Measurements from ENCODE around the gene MED28.
A peak's percentile ranks its signal among the peaks of the same experiment; 100 is the strongest.
"Not testable (repeated sequence)": the region's sequence is repeated elsewhere in the genome, so short reads cannot be mapped to it uniquely, and the experiment has no call there.

The MED28 gene, protein sequence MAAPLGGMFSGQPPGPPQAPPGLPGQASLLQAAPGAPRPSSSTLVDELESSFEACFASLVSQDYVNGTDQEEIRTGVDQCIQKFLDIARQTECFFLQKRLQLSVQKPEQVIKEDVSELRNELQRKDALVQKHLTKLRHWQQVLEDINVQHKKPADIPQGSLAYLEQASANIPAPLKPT

DNA sequence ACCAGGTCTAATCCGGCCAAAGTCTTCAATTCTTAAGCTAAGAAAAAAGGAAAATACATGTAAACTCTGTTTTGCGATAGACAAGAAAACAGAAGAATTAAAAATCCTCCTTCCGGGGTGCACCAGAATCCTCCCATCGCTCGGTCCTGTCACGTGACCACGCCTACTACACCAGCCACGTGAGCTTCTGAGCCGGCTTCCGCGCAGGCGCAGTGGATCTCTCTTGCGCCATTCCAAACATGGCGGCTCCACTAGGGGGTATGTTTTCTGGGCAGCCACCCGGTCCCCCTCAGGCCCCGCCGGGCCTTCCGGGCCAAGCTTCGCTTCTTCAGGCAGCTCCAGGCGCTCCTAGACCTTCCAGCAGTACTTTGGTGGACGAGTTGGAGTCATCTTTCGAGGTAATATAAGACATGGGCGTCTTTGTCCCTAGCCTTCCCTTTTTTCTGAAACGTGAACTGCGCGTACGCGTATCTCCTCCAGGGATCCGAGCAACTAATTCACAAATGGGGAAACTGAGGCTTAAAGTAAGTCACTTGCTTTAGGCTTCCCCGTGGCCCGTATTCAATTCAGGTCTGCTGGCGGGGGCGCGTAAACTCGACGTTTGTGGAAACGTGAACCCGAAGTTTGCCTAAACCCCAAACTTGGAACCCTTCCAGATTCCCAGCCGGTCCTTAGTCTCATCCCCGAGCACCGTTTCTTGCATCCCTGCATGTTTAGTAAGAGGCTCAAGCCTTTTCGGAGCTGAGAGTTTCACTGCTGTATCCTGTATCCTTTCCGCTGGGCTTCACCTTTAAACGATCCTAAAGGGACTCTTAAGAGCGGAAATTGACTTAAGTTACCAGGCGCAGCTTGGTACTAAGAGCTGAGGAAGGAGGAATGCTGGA lies at the start of gene MED28:
Gene MED28 (plus strand): TSS at position 226 of the 884 bp plus-strand sequence. CDS start 14 bp downstream, at position 240.
- DNase-seq: peak; percentile 95 to 97

DNA sequence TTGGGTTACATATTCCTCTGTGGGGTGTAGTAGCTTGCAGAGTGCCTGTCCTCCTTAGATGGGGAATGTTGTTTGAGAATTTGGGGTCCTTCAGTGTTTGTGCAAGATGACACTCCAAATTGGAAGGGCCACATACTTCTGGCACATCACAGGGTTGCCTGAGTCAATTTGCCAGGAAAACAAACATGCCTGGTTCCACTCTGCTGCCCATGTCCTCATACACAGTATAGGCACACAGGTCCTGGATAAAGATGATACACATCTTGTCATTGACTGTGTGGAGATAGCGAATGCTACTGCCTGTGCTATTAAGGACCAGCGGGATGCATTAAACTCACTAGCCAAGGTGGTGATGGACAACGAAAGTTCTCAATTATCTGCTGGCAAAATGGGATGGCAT lies 48.6 kb upstream of the MED28 start:
- DNase-seq: no peak

DNA sequence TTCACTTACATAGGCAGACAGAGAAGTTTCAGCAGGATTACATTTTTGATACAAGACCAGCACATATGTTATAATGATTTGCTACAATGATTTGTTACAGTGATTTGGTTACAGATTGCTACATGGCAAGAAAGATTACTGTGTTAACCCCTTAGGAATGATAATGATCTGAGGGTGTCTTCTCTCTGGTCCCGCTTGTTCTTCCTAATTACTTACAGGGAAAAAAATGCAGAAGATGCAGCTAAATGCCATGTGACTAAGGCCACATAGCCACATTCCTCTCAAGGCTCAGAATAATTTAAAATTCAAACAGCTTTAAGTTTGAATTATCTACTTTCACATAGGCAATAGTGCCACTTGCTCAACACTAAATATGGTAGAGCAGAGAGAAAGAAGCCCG lies 47.2 kb upstream of the MED28 start:
- no peak for DNase-seq

DNA sequence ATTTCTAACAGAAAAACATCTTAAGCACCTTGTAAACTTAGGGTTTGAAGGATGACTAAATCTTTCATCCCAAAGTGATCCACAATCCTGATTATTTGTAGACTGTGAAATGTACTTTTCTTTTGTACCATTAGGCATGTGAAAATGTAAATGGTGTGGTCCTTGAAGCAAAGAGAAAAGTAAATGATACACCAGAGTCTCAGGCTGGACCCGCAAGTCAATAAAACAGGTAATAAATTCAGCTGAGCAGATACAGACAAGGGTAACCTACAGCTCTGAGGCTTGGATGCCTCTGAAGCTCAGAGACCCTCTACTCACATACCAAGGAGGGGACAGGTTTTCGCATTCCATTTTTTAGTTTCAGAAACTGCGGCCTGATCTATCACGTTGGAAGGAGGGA lies 40.2 kb upstream of the MED28 start:
- no peak for DNase-seq

DNA sequence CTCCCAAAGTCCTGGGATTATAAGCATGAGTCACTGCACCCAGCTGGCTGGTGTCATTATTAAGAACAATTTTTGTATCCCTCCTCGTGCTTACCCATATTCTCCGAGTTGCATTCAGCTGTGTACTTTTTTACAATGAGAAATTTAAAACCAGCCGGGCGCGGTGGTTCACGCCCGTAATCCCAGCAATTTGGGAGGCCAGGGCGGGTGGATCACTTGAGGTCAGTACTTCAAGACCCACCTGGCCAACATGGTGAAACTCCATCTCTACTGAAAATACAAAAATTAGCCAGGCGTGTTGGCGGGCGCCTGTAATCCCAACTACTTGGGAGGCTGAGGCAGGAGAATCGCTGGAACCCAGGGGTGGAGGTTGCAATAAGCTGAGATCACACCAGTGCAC lies 39.3 kb upstream of the MED28 start:
- DNase-seq: not testable (repeated sequence)

DNA sequence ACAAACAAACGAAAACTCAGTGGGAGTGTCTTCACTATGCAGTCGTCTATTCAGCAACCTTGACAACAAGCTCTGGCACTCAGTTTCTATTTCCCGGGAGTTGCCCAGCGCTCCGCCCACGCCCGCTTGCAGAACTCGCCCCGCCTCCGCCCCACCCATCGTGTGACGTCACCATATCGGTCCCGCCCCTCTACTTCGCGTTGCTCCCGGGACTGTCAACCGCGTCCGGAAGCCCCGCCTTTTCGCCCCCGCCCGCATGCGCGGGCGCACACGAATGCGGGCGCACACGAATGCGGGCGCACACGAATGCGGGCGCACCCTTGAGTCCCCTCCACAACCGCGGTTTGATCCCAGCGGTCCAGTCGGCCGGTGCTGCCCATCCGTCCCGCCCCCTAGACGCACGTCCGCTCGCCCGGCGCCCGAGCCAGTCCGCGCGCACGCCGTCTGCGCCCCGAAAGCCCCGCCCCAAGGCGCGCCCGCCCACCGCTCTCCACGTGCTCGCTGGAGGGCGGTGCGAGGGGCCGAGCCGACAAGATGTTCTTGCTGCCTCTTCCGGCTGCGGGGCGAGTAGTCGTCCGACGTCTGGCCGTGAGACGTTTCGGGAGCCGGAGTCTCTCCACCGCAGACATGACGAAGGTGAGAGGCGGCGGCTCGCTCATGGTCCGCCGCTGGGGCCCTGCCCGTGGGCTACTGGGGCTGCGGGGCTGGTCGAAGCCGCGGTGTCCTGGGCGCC lies 37.3 kb upstream of the MED28 start, which contains the start of gene LAP3:
Gene LAP3 (plus strand): TSS at position 267 of the 733 bp plus-strand sequence. CDS start 268 bp downstream, at position 535.
- DNase-seq: peak; percentile 99

DNA sequence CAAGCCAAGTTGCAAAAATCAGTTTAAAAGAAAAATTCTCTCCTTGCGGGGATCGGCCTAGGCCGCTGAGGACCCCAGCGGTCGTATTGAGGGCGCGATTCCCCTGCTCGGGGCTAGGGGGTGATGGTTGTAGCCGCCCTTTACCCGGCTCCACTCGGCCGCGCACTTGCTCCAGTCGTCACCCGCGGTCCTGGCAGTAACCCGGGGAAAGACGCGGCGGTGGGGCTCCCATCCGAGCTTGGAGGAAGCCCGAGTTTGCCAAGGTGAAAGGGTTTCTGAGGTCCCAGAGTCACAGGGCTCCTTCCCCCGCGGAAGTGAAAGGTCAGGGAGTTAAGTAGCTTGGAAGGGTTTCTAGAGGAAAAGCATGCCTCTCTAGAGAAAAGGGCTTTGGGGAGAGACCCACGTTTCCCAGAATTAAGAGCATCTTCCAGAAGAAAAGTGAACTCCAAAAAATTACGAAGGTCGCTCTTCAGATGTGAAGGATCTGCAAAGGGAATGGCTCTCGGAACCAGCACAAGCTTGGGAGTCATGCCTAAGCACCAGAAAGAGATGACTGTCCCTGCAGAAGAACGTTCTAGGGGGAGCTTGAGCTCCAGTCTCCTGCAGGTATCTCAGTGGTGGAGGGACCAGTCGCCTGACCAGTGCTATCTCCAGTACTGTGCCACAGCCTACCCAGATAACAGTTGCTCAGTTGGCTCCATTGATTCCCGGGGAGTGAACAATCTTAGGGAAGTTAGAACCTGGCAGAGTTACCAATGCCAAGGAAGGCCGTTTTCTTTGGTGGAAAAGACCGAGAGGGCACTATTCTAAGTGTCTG lies 36.6 kb upstream of the MED28 start:
- peak; percentile 44 to 54 for DNase-seq

DNA sequence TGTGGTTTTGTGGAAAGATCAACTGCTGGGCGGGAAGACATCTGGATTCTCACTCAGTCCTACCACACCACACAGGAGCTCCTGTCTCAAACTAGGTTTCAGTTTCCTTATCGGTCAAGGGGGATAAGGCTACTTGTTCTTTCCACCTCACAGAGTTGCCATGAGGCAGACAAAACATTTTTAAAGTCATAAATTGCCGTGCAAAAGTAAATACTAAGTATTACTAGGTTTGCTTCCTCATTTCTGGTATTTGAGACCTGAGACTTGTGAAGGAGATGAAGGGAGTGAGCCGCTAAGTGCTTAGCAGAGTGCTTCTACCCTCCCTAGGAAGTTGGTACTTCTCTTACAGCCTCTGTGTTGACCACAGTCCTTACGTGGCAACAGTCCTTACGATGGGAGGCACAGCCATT lies 36.0 kb upstream of the MED28 start:
- no peak for DNase-seq

DNA sequence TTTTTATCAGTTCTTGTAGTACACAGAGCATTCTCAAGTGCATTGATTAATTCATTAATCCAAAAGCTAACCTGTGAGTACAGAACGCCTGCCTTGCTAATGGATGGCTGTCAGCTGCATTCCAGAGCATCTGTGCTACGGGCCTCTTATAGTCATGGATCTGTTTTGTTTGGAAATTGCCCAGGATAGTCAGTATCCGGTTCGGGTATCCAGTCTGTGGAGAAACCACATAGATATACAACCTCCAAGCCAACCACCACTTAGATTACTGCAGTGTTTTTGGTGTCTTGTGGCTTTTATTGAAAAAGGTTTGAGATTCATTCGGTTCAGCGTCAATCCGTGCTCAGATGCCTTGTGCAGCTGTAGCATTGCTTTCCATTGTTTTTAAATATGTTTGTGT lies 33.5 kb upstream of the MED28 start:
- DNase-seq: no peak

DNA sequence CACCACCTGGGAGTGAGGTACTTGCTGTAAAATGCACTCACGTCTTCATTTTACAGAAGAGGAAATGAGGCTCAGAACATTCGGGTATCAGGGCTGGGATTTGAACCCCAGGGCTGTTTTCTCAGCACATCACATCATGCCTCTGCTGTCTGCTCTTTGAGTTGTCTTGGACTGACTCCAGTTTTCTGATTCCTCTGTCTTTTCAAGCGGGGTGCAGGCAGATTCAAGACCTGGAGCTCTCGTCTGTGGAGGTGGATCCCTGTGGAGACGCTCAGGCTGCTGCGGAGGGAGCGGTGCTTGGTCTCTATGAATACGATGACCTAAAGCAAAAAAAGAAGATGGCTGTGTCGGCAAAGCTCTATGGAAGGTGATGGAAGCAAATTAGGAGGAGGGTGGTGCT lies 31.2 kb upstream of the MED28 start:
- no peak for DNase-seq

DNA sequence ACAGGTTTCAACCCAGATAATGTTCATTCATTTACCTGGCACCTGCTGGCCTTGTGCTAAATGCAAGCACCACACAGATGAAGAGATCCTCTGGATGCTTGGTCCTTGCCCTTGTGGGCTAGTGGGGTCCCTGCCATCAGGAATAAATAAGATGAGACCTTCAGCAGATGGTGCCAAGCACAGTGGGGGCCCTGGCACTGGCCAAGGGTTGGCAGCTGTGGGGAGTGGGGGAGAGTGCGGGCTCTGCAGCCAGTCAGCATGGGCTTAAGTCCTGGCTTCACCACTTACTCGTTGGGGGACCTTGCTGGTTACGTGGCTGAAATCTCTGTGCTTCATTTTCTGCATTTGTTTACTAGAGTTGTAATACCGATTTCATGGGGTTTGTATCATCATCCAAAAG lies 30.5 kb upstream of the MED28 start:
- DNase-seq: no peak

DNA sequence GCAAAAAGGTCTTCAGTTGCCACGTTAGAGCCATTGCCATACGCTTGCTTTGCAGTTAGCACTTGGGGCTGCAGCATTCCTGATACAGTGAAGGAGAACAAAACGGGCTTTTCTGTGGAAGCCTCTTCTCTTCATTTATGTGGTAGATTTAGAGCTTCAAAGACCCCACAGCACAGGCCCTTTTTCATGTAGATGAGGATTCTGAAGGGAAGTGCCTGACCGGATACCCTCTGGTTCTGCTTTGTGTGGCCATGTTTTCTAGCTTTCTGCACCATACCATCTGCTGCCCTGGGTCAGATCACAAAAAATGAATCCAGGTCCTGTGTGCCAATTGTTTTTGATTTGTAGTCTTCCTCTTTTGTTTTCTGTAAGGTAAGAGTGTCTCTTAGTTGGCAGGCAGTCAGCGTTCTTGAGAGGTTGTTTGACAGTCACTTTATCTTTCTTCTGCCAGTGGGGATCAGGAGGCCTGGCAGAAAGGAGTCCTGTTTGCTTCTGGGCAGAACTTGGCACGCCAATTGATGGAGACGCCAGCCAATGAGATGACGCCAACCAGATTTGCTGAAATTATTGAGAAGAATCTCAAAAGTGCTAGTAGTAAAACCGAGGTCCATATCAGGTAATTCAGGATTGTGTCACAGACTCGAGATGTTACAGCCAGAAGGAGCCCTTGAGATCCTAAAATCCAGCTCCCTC lies 29.8 kb upstream of the MED28 start:
- DNase-seq: no peak

DNA sequence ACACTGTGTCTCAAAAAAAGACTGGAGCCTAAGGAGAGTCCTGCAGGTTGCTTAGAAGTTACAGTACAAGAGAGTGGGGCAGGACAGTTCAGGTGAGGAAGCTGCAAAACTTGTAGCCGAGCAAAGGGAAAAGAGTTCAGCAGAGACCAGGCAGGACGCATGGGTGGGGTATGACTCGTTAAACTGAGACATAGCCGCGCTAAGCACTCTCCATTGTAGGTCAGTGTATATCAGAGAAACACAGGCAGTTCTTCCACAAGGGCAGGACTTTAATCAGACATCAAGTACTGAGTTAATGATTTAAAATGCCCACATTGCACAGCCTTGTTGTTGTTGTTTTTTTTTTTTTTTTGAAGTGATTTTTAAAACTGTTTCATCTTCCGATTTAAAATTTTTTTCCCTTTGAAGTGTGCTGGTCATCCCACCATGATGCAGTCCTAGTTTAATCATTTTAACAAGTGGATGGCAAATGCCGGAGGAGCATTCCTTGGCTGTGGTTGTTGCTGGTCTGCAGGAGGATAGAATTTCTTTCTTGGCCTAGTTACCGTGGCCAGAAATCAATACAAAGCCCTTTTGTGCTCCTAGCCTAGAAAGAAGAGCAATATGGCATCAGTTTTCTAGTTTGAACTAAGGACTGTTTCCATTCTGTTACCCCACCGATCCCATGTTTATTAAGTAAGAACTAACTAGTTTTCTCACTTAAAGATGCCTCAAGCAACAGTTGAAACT lies 27.2 kb upstream of the MED28 start:
- DNase-seq: no peak

DNA sequence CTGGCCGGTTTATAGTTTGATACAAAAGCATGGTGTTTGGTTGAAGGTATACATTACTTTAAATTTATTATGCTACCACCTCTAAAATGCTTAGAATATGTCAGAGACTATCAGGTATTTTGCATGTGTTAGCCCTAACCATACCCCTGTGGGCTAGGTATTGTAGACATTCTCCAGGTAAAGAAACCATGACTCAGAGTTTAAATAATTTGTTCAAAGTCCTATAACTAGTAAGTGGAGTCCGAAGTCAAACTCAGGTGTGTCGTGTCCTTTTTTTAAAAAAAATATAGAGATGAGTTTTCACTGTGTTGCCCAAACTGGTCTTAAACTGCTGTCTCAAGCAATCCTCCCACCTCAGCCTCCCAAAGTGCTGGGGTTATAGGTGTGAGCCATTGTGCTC lies 25.1 kb upstream of the MED28 start:
- DNase-seq: no peak

DNA sequence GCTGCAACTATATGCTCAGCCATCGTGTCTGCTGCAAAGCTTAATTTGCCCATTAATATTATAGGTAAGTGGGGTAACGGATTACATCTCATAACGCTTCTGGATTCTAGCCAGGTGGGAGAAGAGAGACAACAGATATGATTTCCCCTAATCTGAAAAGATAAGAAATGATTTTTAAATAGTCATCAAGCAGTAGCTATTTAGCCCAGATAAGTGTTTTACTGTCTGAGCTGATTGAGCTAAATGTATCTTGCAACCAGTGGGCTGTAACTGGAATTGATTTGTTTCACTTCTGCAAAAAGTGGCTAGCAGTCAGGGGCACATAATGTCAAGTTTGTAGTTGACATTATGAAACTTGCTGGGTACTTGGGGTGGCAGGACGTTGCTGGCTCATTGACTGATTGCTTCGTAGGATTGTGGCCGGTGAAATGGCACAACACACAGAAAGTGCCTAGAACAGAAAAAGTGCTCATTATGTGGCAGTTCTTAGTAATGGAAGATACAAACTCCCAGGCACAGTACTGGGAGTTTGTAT lies 18.9 kb upstream of the MED28 start:
- no peak for DNase-seq

DNA sequence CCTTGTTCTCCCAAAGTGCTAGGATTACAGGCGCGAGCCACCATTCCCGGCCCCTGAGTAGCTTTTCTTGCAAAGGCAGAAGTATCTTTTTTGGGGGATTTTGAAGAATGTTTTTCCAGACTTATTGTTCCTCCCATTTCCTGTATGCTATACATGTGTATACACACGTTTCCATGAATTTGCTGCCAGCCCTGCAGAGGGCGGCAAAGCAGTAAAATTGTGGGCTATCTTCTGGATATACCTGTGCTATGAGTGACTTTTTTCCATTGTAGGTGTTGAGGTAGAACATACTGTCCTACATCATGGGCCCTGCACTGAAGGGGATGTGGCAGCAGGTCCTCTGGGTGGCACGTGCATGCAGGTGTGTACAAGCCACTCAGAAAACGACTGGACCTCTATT lies 16.9 kb upstream of the MED28 start:
- no peak for DNase-seq

DNA sequence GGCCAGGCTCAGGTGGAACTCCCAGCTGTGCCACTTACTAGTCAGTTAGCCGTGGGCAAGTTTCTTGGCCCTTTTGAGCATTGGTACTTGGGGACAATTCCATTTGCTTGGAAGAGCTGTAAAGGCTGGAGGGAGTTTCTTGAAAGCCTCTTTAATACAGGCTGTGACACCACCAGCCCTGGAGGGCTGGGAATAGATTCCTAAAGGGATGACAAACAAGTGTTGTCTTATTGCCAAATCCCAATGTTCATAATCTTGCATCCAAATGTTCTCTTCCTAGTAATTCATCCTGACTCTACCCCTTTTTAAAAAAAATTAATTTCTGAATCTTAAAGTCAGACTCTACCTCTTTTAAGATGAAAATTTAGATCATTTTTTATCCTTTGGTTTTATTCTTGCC lies 14.6 kb upstream of the MED28 start:
- no peak for DNase-seq

DNA sequence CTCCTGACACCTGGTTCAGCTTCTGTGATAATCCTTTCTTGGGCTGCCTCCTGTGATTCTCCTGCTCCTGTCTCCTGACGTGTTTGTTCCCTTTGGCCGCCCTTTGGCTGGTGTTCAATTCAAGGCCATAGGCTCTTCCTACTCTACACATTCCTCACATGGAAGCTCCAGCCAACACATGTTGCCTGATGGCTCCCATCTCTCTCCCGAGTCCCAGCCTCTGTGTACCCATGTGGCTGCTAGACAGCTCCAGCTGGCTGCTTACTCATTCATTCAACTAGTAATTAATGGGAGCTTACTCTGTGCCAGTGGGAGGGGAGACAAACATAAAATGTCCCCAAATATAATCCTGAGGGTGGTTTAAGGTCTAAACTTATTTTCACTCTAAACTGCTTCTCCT lies 9.2 kb upstream of the MED28 start:
- DNase-seq: no peak

DNA sequence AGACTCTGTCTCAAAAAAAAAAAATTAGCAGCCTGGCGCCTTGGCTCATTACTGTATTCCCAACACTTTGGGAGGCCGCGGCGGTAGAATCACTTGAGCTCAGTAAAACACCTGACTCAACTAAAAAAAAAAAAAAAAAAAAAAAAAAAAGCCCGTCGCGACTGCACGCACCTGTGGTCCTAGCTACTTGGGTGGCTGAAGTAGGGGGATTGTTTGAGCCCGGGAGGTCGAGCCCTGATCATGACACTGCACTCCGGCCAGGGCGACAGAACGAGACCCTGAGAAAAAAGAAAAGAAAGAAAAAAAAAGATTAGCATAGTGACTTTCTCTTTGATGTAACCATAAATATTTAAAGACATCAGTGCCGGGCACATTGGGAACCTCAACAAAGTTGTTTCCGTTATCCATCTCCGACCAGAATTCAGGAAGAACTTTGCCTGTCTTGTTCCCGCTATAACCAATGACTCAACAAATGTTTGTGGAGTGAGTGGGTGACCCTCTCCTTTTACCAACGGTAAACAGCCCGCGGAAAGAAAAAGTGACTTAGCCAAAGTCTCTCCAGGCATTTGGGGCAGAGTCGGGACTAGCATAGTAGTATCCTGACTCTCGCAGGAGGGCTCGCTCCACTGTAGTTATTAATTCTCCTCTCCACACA lies 553 bp upstream of the MED28 start:
- no peak for DNase-seq

DNA sequence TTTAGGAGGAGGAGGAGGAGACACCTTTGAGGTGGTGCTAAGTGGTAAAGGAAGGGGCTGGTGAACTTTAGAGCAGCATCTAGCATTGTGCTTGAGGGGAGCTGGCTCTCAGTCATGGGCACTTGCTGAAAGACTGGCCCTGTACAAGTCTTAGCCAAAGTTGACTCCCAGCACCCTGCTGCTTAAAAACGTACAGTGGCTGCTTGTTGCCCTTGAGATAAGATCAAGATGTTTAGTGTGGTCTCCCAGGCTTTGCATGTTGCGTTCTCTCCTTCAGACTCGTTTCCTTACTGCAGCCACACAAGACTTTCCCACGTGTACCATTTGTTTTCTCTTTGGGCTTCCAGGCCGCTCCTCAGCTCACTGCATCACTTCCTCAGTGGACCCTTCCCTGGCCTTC lies 1.8 kb downstream of the MED28 start:
- DNase-seq: no peak

DNA sequence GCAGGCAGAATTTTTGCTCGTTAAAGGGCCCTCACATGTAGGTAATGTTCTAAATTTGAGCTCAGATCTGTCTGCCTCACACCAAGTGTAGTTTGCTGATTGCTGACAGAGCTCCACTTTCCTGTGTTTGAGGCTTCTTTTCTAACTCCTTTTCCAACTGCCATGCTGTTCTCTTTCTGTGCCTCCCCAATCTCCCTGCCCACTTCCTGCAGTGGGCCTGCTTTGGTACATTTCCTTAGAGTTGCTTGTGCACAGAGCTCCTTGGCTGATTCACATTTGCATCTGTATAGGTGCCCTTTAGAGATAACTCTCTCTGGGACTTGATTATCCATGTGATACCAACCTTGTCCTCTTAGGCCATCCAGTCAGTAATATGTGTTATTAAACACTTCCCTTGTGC lies 4.5 kb downstream of the MED28 start:
- no peak for DNase-seq

All from stimulated activated CD4-positive, alpha-beta T cell treated with anti-CD3 and anti-CD28 coated beads, Interleukin-2, amount 100 ng/mL, for 24 hours (primary cell).